Breast epithelium (tissue), 4 donors: ENCODE results near the gene ALX4. TPM values are rescaled to one million over a fixed set of nuclear protein-coding genes. Genes with fewer than 3 reads are reported as not detected.

Source experiments
- DNase-seq, 2 donors: peaks; one replicate each; pipeline ENCODE4 v3.0.0-alpha.2; 2019; ENCODE audit warnings: low spot score in 2 of 2
- H3K27ac ChIP-seq, 2 donors: fragments of 200-600 bp; sonication (generic) in 1 of 2; one replicate each; pipeline ENCODE4 v1.5.1; 2016 to 2019; ENCODE audit warnings: mild to moderate bottlenecking in 1 of 2
- H3K27me3 ChIP-seq, 2 donors: fragments of 200-600 bp; sonication (generic) in 1 of 2; one replicate each; pipeline versions ENCODE4 v1.5.1 to v1.6.0; 2017 to 2019; ENCODE audit warnings: control low read depth in 1 of 2, mild to moderate bottlenecking in 1 of 2
- H3K36me3 ChIP-seq: fragments of 200-600 bp; one replicate; pipeline ENCODE4 v1.5.1; 2019
- H3K4me1 ChIP-seq, 2 donors: fragments of 200-600 bp; sonication (generic); one replicate each; pipeline ENCODE4 v1.5.1; 2016 to 2019; ENCODE audit warnings: control low read depth in 1 of 2
- H3K4me3 ChIP-seq, 3 donors: fragments of 200-600 bp; sonication (generic); 1 replicate in 2 of 3; 2 replicates in 1 of 3; pipeline ENCODE4 v1.5.1; 2016 to 2019; ENCODE audit warnings: mild to moderate bottlenecking in 3 of 3, moderate library complexity in 2 of 3
- H3K9me3 ChIP-seq, 2 donors: fragments of 200-600 bp; sonication (generic) in 1 of 2; one replicate each; pipeline ENCODE4 v1.5.1; 2016 to 2019; ENCODE audit warnings: control low read depth in 1 of 2
- POLR2A ChIP-seq: fragments of 450-650 bp; IDR thresholded peaks from one replicate; pipeline ENCODE4 v1.6.1; 2016; ENCODE audit warnings: antibody characterized with exemption, mild to moderate bottlenecking, moderate library complexity
- POLR2AphosphoS5 ChIP-seq, 3 donors: sonication (generic); formaldehyde crosslinking; IDR thresholded peaks; one replicate each; pipeline ENCODE4 v1.6.1; 2017; ENCODE audit warnings: antibody characterized with exemption in 3 of 3
- intact Hi-C: fragments of 100-400 bp; cut with DNase I; formaldehyde crosslinking; loops from one replicate; pipeline ENCODE4 v1.15.1; 2023; ENCODE audit warnings: low total_unique reads
- total RNA-seq, 3 donors: library from RNA; depleted of rRNA; stranded (reverse); fragments of >200 nt; gene quantifications; one replicate each; pipeline ENCODE4 v1.1.0, GENCODE V29; 2016
- TF ChIP-seq, protein P1 (sequence below), 3 donors: fragments of 450-650 bp; IDR thresholded peaks; one replicate each; pipeline ENCODE4 v1.5.1; 2016 to 2017; ENCODE audit warnings: antibody characterized with exemption in 3 of 3, mild to moderate bottlenecking in 3 of 3, moderate library complexity in 3 of 3

Gene ALX4
- total RNA-seq, 3 donors from 2014 or later, result under 0.01 to 5.2 (median 1.9) TPM

DNA sequence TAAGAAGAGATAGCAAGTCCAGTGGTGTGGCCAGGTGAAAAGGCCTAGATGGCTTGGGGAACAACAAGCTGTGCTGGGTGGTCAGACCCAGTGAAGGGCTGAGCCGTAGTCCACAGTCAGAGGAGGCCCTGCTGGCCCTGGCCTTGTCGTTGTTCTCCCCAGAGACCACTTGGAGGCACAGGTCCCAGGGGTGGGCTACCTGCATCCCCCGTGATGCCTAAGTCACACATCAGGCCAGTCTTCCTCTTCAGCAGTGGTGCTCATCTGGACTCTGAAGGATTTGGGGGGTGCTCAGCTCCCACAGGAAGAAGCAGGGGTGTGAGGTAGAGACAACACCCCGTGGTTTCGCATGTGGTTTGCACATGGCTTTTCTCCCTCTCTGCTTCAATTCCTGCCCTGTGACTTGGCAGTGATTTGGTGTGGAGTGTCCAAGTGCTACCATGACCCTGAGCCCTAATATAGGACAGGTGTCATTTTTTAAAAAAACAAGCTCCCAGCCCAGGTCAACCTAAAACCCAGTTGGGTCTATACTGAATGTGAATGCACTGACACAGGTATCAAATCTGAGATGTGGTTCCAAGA, 51.0 kb downstream of the ALX4 start:
- H3K4me3 ChIP-seq, result no peak overlapping the region
- H3K9me3 ChIP-seq, result peaks cover 0 to 3% of the 10 kb centered on the region in 2 donors
- no peaks in the 10 kb centered on the region for H3K4me1 ChIP-seq
- no peaks in the 10 kb centered on the region for H3K36me3 ChIP-seq
- intact Hi-C loops, result no loop called here
- no peaks in the 10 kb centered on the region for H3K27me3 ChIP-seq
- DNase-seq, result no peak
- TF ChIP-seq POLR2A, result no peak
- no peak for TF ChIP-seq POLR2AphosphoS5 (IDR thresholded peaks at IDR 0.05)
- TF ChIP-seq, protein P1, sequence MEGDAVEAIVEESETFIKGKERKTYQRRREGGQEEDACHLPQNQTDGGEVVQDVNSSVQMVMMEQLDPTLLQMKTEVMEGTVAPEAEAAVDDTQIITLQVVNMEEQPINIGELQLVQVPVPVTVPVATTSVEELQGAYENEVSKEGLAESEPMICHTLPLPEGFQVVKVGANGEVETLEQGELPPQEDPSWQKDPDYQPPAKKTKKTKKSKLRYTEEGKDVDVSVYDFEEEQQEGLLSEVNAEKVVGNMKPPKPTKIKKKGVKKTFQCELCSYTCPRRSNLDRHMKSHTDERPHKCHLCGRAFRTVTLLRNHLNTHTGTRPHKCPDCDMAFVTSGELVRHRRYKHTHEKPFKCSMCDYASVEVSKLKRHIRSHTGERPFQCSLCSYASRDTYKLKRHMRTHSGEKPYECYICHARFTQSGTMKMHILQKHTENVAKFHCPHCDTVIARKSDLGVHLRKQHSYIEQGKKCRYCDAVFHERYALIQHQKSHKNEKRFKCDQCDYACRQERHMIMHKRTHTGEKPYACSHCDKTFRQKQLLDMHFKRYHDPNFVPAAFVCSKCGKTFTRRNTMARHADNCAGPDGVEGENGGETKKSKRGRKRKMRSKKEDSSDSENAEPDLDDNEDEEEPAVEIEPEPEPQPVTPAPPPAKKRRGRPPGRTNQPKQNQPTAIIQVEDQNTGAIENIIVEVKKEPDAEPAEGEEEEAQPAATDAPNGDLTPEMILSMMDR (IDR thresholded peaks at IDR 0.05), result no peak
- H3K27ac ChIP-seq, result peak overlapping the region in 1 of 2 donors; percentile 69

DNA sequence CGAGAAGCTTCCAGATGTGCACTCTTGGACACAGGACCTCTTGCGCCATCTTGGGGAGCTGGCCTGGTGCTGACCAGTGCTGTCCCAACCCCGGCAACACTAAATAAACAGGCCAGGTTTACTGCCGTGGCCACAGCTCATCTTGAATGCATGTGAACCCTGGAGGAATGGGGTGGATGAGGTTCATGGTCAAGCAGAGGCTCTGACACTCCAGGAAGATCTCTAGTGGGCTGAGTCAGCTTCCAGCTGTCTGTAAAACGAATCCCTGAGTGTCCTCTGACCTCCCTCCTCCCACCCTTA, 51.8 kb downstream of the ALX4 start:
- no peak for DNase-seq
- intact Hi-C loops, result no loop called here
- Histone ChIP-seq H3K4me3 (no peak overlapping the region), H3K27me3 (no peaks in the 10 kb centered on the region), H3K4me1 (no peaks in the 10 kb centered on the region), H3K9me3 (peaks cover 4 to 5% of the 10 kb centered on the region in 2 donors), H3K27ac (peak overlapping the region in 1 of 2 donors; percentile 69), H3K36me3 (no peaks in the 10 kb centered on the region)
- no peak for TF ChIP-seq POLR2A
- no peak for TF ChIP-seq POLR2AphosphoS5 (IDR thresholded peaks at IDR 0.05)
- TF ChIP-seq, protein P1 (IDR thresholded peaks at IDR 0.05), result no peak

DNA sequence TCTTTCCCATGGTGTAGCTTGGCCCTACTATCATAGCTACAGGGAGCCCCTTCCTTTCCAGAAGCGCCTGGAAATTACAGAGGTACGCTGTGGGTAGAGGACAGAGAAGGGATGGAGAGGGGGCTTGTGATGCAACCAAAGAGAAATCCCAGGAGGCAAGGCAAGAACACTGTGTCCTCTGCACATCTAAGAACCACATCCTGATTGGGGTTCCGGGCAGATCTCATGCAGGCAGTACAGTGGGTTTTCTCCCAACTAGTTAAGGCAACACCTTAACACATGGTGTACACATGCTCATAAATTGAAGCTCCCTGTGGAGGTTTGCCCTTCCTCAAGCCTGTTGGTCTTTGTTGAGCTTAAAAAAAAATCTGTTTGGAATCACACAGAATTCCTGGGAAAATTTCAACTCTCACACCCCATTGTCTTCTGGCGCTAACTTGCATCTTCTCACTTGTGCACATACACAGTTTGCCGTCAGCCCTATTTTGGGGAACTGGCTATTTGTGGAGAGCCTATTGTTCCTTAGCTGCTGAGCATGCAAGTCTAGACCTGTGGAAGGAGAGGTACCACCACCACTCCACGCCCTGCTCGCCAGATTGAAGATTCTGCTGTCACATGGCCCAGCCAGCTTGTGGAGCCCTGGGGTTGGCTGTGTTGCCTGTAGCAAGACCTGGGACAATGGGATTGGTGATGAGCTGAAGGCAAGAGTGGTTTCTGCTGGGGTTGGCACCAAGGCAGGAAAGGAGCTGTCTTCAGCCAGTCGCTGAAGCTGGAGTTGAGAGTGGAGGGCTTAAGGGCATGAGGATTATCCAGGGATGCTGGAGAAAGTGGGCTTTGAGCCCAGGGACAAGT, 52.4 kb downstream of the ALX4 start:
- H3K36me3 ChIP-seq, result no peaks in the 10 kb centered on the region
- peaks cover 9 to 11% of the 10 kb centered on the region in 2 donors for H3K9me3 ChIP-seq
- no peak for DNase-seq
- H3K27me3 ChIP-seq, result no peaks in the 10 kb centered on the region
- intact Hi-C loops, result no loop called here
- TF ChIP-seq POLR2AphosphoS5 (IDR thresholded peaks at IDR 0.05), result no peak
- TF ChIP-seq, protein P1 (IDR thresholded peaks at IDR 0.05), result no peak
- no peak for TF ChIP-seq POLR2A
- H3K4me1 ChIP-seq, result no peaks in the 10 kb centered on the region
- H3K27ac ChIP-seq, result peak overlapping the region in 1 of 2 donors; percentile 69
- no peak overlapping the region for H3K4me3 ChIP-seq

DNA sequence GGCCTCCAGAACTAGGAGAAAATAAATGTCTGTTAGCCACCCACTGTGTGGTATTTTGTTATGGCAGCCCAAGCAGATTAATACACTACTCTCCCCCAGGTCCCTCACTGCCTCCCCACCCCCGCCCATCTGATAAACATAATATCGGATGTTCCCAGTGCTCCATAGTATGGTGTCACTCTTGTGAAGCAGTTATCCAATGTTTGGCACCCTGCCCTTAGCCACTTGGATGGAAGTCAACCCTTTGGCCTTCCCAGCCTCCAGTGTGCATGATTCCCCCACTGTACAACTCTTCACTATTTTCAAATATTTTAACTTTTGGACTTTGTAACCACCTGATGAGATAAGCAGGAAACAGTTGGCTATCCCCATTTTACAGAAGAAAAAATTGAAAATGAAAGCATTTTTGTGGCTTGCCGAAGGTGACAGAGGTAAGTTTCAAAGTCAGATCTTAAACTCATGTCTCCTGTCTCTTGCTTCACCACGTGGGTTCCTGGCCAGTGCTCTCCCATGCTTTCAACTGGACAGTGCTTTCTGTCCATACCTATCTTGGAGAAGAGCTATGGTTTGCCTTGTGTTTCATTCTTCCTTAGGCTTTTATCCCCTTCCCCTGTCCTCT, 53.2 kb downstream of the ALX4 start:
- H3K27ac ChIP-seq, result peak overlapping the region in 1 of 2 donors; percentile 63
- intact Hi-C loops, result no loop called here
- TF ChIP-seq POLR2A, result no peak
- TF ChIP-seq POLR2AphosphoS5 (IDR thresholded peaks at IDR 0.05), result no peak
- TF ChIP-seq, protein P1 (IDR thresholded peaks at IDR 0.05), result no peak
- H3K27me3 ChIP-seq, result no peaks in the 10 kb centered on the region
- H3K4me3 ChIP-seq, result no peak overlapping the region
- no peaks in the 10 kb centered on the region for H3K4me1 ChIP-seq
- DNase-seq, result no peak
- H3K9me3 ChIP-seq, result peaks cover 9 to 14% of the 10 kb centered on the region in 2 donors
- no peaks in the 10 kb centered on the region for H3K36me3 ChIP-seq
